ENCODE measurements around the gene PRKCH. TPM values are rescaled to one million over a fixed set of nuclear protein-coding genes. Genes with fewer than 3 reads are reported as not detected.
A peak's percentile ranks its signal among the peaks of the same experiment; 100 is the strongest.

Gene PRKCH
- total RNA-seq, 3 donors from 2014 or later (not counting 1 experiment from before 2014, with no cell fraction given), result 610 to 756 (median 618) TPM

GRCh38 chr14:61430066-61430757 is 108.8 kb downstream of the PRKCH start:
- 86% methylated on average over 2 of the region's 2 CpGs for WGBS (ENCODE audit: insufficient coverage)
- no peaks in the 10 kb centered on the region for H3K36me3 Mint-ChIP-seq
- TF ChIP-seq CTCF (IDR thresholded peaks at IDR 0.05), result no peak
- H3K27ac Mint-ChIP-seq, result no peak overlapping the region
- no peak for DNase-seq
- Histone ChIP-seq H3K27me3 (ENCODE audit: control insufficient read depth, insufficient read depth, low read length) (no peaks in the 10 kb centered on the region), H3K9me3 (ENCODE audit: control insufficient read depth, insufficient read depth, low read length) (peaks cover under 1% of the 10 kb centered on the region), H3K4me3 (ENCODE audit: low read length) (no peak overlapping the region), H3K4me1 (ENCODE audit: control insufficient read depth, insufficient read depth, low read length) (peaks cover 37% of the 10 kb centered on the region), H3K27ac (ENCODE audit: low read length) (no peak overlapping the region), H3K36me3 (ENCODE audit: control insufficient read depth, insufficient read depth, low read length) (peaks cover 3% of the 10 kb centered on the region)
- no peaks in the 10 kb centered on the region for H3K9me3 Mint-ChIP-seq
- ATAC-seq, result peak in 1 of 3 donors; percentile 10
- peak overlapping the region; percentile 11 for H3K4me3 Mint-ChIP-seq
- peaks cover 70 to 73% of the 10 kb centered on the region in 2 donors for H3K4me1 Mint-ChIP-seq
- intact Hi-C loops (cut with micrococcal nuclease), result loop anchor here (1.0 kb wide), 1 partner anchor 9 kb away; no protein-coding TSS in a partner anchor
- H3K27me3 Mint-ChIP-seq (ENCODE audit: low read depth in 2 of 2), result no peaks in the 10 kb centered on the region

- peaks cover 93 to 98% of the 10 kb centered on the region in 2 donors for H3K4me1 Mint-ChIP-seq
- Histone ChIP-seq H3K27ac (ENCODE audit: low read length) (peak overlapping the region; percentile 30), H3K4me3 (ENCODE audit: low read length) (no peak overlapping the region), H3K9me3 (ENCODE audit: control insufficient read depth, insufficient read depth, low read length) (no peaks in the 10 kb centered on the region), H3K4me1 (ENCODE audit: control insufficient read depth, insufficient read depth, low read length) (peaks cover 54% of the 10 kb centered on the region), H3K36me3 (ENCODE audit: control insufficient read depth, insufficient read depth, low read length) (peaks cover 3% of the 10 kb centered on the region), H3K27me3 (ENCODE audit: control insufficient read depth, insufficient read depth, low read length) (no peaks in the 10 kb centered on the region)
- intact Hi-C loops (cut with micrococcal nuclease), result no loop called here
- no peaks in the 10 kb centered on the region for H3K27me3 Mint-ChIP-seq (ENCODE audit: low read depth in 2 of 2)
- no peaks in the 10 kb centered on the region for H3K9me3 Mint-ChIP-seq
- no peak for TF ChIP-seq CTCF (IDR thresholded peaks at IDR 0.05)
- no peak overlapping the region for H3K27ac Mint-ChIP-seq
- ATAC-seq (peak in 1 of 3 donors; percentile 36), DNase-seq (no peak)
- 20% methylated on average over 1 of the region's 1 CpG for WGBS (ENCODE audit: insufficient coverage)
- H3K4me3 Mint-ChIP-seq, result peak overlapping the region; percentile 79
- H3K36me3 Mint-ChIP-seq, result peaks cover 9% of the 10 kb centered on the region
Observed at GRCh38 chr14:61433169-61433568, 111.8 kb downstream of the PRKCH start.

- peaks cover 59% of the 10 kb centered on the region for H3K4me1 ChIP-seq (ENCODE audit: control insufficient read depth, insufficient read depth, low read length)
Observed at GRCh38 chr14:61433828-61434227, 112.4 kb downstream of the PRKCH start.

More at GRCh38 chr14:61433828-61434227, 112.4 kb downstream of the PRKCH start:
- peak overlapping the region; percentile 30 for H3K27ac ChIP-seq (ENCODE audit: low read length)
- H3K36me3 ChIP-seq (ENCODE audit: control insufficient read depth, insufficient read depth, low read length), result peaks cover 3% of the 10 kb centered on the region
- intact Hi-C loops (cut with micrococcal nuclease), result no loop called here
- H3K9me3 ChIP-seq (ENCODE audit: control insufficient read depth, insufficient read depth, low read length), result no peaks in the 10 kb centered on the region
- Mint-ChIP-seq H3K27me3 (ENCODE audit: low read depth in 2 of 2) (no peaks in the 10 kb centered on the region), H3K27ac (no peak overlapping the region), H3K4me3 (peak overlapping the region; percentile 79), H3K36me3 (peaks cover 9% of the 10 kb centered on the region), H3K4me1 (peaks cover 93 to 98% of the 10 kb centered on the region in 2 donors), H3K9me3 (no peaks in the 10 kb centered on the region)
- no peak for DNase-seq
- H3K4me3 ChIP-seq (ENCODE audit: low read length), result no peak overlapping the region
- WGBS (ENCODE audit: insufficient coverage), result no CpG with 5 or more reads among the region's 1 CpG
- no peaks in the 10 kb centered on the region for H3K27me3 ChIP-seq (ENCODE audit: control insufficient read depth, insufficient read depth, low read length)
- no peak for ATAC-seq
- no peak for TF ChIP-seq CTCF (IDR thresholded peaks at IDR 0.05)

Data from natural killer cell (primary cell).